Activated CD4-positive, alpha-beta T cell treated with anti-CD3 and anti-CD28 coated beads, Interleukin-2, amount 50 U/mL, for 48 hours (primary cell): ENCODE measurements around the gene MMS19.
"Not testable (repeated sequence)": the region's sequence is repeated elsewhere in the genome, so short reads cannot be mapped to it uniquely, and the experiment has no call there.

Experiments used
- DNase-seq, 2 experiments: peaks; one replicate each; pipeline ENCODE4 v3.0.0-alpha.2; 2020

The MMS19 gene

GRCh38 chr10:97499561-97500296 is 1.5 kb upstream of the MMS19 start:
- no peak for DNase-seq

GRCh38 chr10:97498841-97499560 is 779 bp upstream of the MMS19 start, which contains the start of gene UBTD1:
UBTD1 (plus strand) TSS chr10:97498924; CDS start chr10:97499204, 280 bp downstream.
- DNase-seq, result peak; percentile 31 to 42

GRCh38 chr10:97497572-97498075 is 598 bp downstream of the MMS19 start:
- DNase-seq, result peak; percentile 85 to 90

GRCh38 chr10:97494863-97495506 is 3.2 kb downstream of the MMS19 start:
- DNase-seq, result no peak

- no peak for DNase-seq
Measured at GRCh38 chr10:97494151-97494550, 4.1 kb downstream of the MMS19 start.

- no peak for DNase-seq
Measured at GRCh38 chr10:97490592-97490991, 7.6 kb downstream of the MMS19 start.

GRCh38 chr10:97485647-97486281 is 12.5 kb downstream of the MMS19 start:
- DNase-seq, result no peak

GRCh38 chr10:97483921-97484320 is 14.3 kb downstream of the MMS19 start:
- no peak for DNase-seq

- DNase-seq, result no peak
Measured at GRCh38 chr10:97483506-97483905, 14.7 kb downstream of the MMS19 start.

GRCh38 chr10:97482381-97482780 is 15.8 kb downstream of the MMS19 start:
- no peak for DNase-seq

- DNase-seq, result no peak
Measured at GRCh38 chr10:97481071-97481470, 17.2 kb downstream of the MMS19 start.

GRCh38 chr10:97479939-97480338 is 18.3 kb downstream of the MMS19 start:
- DNase-seq, result no peak

- not testable (repeated sequence) for DNase-seq
Measured at GRCh38 chr10:97479410-97479809, 18.8 kb downstream of the MMS19 start.

GRCh38 chr10:97475936-97476594 is 22.2 kb downstream of the MMS19 start:
- no peak for DNase-seq

- DNase-seq, result no peak
Measured at GRCh38 chr10:97474918-97475317, 23.3 kb downstream of the MMS19 start.

GRCh38 chr10:97468781-97469180 is 29.4 kb downstream of the MMS19 start:
- DNase-seq, result not testable (repeated sequence)

- no peak for DNase-seq
Measured at GRCh38 chr10:97468162-97468561, 30.1 kb downstream of the MMS19 start.

GRCh38 chr10:97466755-97467154 is 31.5 kb downstream of the MMS19 start:
- no peak for DNase-seq

GRCh38 chr10:97465982-97466381 is 32.2 kb downstream of the MMS19 start:
- DNase-seq, result no peak

GRCh38 chr10:97464226-97464625 is 34.0 kb downstream of the MMS19 start:
- no peak for DNase-seq

GRCh38 chr10:97463363-97464132 is 34.7 kb downstream of the MMS19 start:
- DNase-seq, result peak in 1 of 2 experiments; percentile 39

GRCh38 chr10:97462309-97462708 is 35.9 kb downstream of the MMS19 start:
- DNase-seq, result no peak
